DND-41 (cell line): ENCODE results near the gene DEFB126.

Experiments used
- ATAC-seq: fragments of 200-7000 bp; cut with Tn5 transposase; 3 replicates; pipeline ENCODE4 v1.9.1; 2021; ENCODE audit warnings: low read depth; ENCODE audit not compliant: insufficient read depth
- DNase-seq: peaks from one replicate; pipeline ENCODE4 v3.0.0-alpha.2; 2020
- H2AFZ ChIP-seq: 2 replicates; pipeline ENCODE4 v1.6.0; 2012; ENCODE audit warnings: low read depth, low read length
- H3K27ac ChIP-seq: 2 replicates; pipeline ENCODE4 v1.5.1; 2012; ENCODE audit warnings: low read length, inconsistent platforms
- H3K27me3 ChIP-seq: fragments of 200-600 bp; sonication (generic); 2 replicates; pipeline ENCODE4 v1.6.0; 2012; ENCODE audit warnings: low read length, mild to moderate bottlenecking, inconsistent platforms; ENCODE audit not compliant: insufficient read depth, poor library complexity
- H3K36me3 ChIP-seq: 2 replicates; pipeline ENCODE4 v1.5.1; 2012; ENCODE audit warnings: low read length, inconsistent platforms; ENCODE audit not compliant: insufficient read depth
- H3K4me1 ChIP-seq: 2 replicates; pipeline ENCODE4 v1.5.1; 2012; ENCODE audit warnings: mild to moderate bottlenecking, low read length; ENCODE audit not compliant: insufficient read depth
- H3K4me2 ChIP-seq: 2 replicates; pipeline ENCODE4 v1.6.0; 2012; ENCODE audit warnings: mild to moderate bottlenecking, moderate library complexity, low read length, inconsistent platforms; ENCODE audit not compliant: insufficient read depth
- H3K4me3 ChIP-seq, 2 experiments: fragments of 200-600 bp in 1 of 2; shearing (Covaris generic) in 1 of 2; 2 replicates each; pipeline ENCODE4 v1.5.1; 2012 to 2016; ENCODE audit warnings: inconsistent platforms in 2 of 2, low read length in 2 of 2, mild to moderate bottlenecking in 2 of 2, low read depth in 1 of 2, moderate library complexity in 1 of 2
- H3K79me2 ChIP-seq: 2 replicates; pipeline ENCODE4 v1.6.0; 2012; ENCODE audit warnings: low read length, inconsistent platforms; ENCODE audit not compliant: insufficient read depth
- H3K9ac ChIP-seq: 2 replicates; pipeline ENCODE4 v1.6.0; 2012; ENCODE audit warnings: low read depth, mild to moderate bottlenecking, inconsistent platforms, low read length, moderate library complexity
- H3K9me3 ChIP-seq: 2 replicates; pipeline ENCODE4 v1.5.1; 2012; ENCODE audit warnings: low read length, moderate library complexity, mild to moderate bottlenecking, inconsistent platforms; ENCODE audit not compliant: insufficient read depth, severe bottlenecking
- H4K20me1 ChIP-seq: 2 replicates; pipeline ENCODE4 v1.6.0; 2012; ENCODE audit warnings: low read length; ENCODE audit not compliant: insufficient read depth
- EZH2 ChIP-seq: IDR thresholded peaks from 3 replicates; pipeline ENCODE4 v1.6.1; 2012; ENCODE audit warnings: borderline replicate concordance, low read depth, mild to moderate bottlenecking, moderate library complexity, low read length, inconsistent platforms; ENCODE audit not compliant: severe bottlenecking
- TF ChIP-seq, protein P1 (sequence below): IDR thresholded peaks from 2 replicates; pipeline ENCODE4 v1.5.1; 2012; ENCODE audit warnings: borderline replicate concordance, low read length, moderate library complexity, mild to moderate bottlenecking; ENCODE audit not compliant: poor library complexity, severe bottlenecking; ENCODE audit errors: extremely low read depth

The DEFB126 gene

DNA sequence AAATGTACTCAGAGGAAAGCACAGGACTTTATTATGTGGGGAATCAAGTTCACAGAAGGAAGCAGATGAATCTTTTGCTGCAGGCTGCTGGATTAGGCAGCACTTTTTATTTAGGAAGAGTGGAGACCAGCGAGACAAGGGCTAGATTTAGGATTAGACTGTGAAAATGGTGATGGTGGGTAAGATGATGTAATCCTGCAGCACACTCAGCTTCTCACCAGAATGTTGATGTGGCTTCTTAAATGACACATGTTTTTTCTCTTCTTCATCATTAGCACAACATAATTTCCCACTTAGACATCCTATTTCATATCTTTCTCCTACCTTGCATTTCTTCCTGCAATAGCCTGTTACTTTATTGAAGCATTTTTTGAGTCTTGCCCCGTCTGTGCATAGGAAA lies 45.3 kb downstream of the DEFB126 start:
- no peak for DNase-seq
- Histone ChIP-seq H3K4me2 (no peak overlapping the region), H3K4me3 (no peak overlapping the region), H3K9ac (no peak overlapping the region), H3K27ac (no peak overlapping the region), H3K9me3 (peaks cover 9% of the 10 kb centered on the region), H3K4me1 (no peaks in the 10 kb centered on the region), H4K20me1 (no peaks in the 10 kb centered on the region), H3K27me3 (peaks cover 7% of the 10 kb centered on the region), H2AFZ (no peak overlapping the region), H3K79me2 (no peaks in the 10 kb centered on the region), H3K36me3 (no peaks in the 10 kb centered on the region)
- TF ChIP-seq EZH2, result no peak
- TF ChIP-seq, protein P1, sequence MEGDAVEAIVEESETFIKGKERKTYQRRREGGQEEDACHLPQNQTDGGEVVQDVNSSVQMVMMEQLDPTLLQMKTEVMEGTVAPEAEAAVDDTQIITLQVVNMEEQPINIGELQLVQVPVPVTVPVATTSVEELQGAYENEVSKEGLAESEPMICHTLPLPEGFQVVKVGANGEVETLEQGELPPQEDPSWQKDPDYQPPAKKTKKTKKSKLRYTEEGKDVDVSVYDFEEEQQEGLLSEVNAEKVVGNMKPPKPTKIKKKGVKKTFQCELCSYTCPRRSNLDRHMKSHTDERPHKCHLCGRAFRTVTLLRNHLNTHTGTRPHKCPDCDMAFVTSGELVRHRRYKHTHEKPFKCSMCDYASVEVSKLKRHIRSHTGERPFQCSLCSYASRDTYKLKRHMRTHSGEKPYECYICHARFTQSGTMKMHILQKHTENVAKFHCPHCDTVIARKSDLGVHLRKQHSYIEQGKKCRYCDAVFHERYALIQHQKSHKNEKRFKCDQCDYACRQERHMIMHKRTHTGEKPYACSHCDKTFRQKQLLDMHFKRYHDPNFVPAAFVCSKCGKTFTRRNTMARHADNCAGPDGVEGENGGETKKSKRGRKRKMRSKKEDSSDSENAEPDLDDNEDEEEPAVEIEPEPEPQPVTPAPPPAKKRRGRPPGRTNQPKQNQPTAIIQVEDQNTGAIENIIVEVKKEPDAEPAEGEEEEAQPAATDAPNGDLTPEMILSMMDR, result no peak
- ATAC-seq, result no peak

DNA sequence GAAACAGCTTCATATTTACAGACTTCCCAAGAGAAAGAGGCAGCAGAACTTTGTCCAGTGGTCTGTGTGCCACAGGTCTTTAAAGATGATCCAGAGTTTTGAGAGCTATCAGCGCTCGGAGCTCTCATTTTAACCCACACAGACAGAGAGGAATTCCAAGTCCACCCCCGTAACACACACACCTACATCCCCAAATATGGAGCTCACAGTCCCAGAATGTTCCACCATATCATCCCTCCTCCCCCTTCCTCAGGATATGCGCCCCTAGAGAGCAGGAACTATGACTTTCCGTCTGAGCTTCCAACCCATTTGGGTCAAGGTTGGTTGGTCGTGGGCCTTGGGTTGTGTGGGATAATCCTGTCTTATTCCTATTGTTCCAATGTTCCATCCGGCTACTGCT lies 47.2 kb downstream of the DEFB126 start, which contains the start of gene DEFB128:
Gene DEFB128 (minus strand): TSS at position 101 of the 400 bp plus-strand sequence. CDS start 88 bp downstream, at position 13.
- no peak for TF ChIP-seq EZH2
- TF ChIP-seq, protein P1, result no peak
- no peaks in the 10 kb centered on the region for H3K79me2 ChIP-seq
- no peak within 1 kb of the TSS for H3K4me2 ChIP-seq
- H3K36me3 ChIP-seq, result no peaks in the 10 kb centered on the region
- DNase-seq (no peak), ATAC-seq (no peak)
- H4K20me1 ChIP-seq, result no peaks in the 10 kb centered on the region
- H2AFZ ChIP-seq, result no peak within 1 kb of the TSS
- H3K27ac ChIP-seq, result no peak within 1 kb of the TSS
- H3K9ac ChIP-seq, result no peak within 1 kb of the TSS
- H3K4me1 ChIP-seq, result no peaks in the 10 kb centered on the region
- H3K27me3 ChIP-seq, result peaks cover 7% of the 10 kb centered on the region
- no peak within 1 kb of the TSS for H3K4me3 ChIP-seq
- H3K9me3 ChIP-seq, result peaks cover 6% of the 10 kb centered on the region
